HG03196 (cell line): ENCODE results near the gene ZNF585A.
"Not testable (repeated sequence)": the region's sequence is repeated elsewhere in the genome, so short reads cannot be mapped to it uniquely, and the experiment has no call there.

Source experiments
- ATAC-seq: cut with Tn5 transposase; IDR thresholded peaks from one replicate; pipeline ENCODE4 v1.9.1; 2021; ENCODE audit not compliant: unreplicated experiment

Gene ZNF585A

DNA sequence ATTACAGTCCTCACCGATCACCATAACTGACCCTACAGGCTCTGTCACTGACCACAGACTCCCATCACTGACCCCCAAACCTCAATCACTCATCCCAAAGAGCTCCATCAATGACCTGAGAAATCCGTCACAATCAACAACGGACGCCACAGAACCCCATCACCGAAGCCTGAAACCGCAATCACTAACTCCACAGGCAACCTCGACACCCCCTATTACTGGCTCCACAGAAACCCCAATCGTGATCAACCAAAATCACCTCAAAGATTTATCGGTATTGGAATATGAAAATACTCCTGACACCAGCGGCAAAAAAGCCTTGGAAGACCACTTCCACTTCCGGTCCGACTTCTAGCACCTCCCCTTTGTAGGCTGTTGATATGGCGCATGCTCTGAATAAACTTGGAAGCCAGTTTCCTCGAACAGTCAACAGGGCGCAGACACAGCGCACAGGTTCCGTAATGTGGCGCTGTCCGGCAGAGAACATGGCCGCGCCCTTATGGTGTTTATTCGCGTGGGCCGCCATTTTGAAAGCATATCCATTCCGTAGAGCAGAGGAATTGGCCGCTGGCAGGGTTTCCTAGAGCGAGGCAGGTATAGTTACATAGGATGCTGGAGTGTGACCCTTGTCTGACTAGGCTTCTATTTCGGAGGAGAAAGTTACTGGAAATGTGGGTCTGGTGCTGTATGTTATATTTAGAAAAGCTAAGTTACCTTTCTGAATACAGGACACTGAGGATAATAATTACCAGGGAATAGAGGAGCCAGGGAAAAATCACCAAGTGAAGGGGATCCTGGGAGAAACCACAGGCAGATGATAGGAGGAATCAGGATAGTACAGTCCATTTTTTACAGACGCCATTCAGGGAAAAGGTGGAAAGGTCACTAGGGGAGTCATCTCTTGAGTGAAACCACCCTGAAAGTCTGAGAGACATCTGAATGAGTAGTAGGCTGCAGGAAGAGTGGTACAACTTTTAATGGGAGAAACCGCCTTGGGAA, at the start of gene ZNF585A:
Gene ZNF585A, minus strand, starts transcription at position 328 of the 999 bp plus-strand sequence. CDS start 2,785 bp downstream, outside the sequence.
- ATAC-seq: peak; percentile 97

DNA sequence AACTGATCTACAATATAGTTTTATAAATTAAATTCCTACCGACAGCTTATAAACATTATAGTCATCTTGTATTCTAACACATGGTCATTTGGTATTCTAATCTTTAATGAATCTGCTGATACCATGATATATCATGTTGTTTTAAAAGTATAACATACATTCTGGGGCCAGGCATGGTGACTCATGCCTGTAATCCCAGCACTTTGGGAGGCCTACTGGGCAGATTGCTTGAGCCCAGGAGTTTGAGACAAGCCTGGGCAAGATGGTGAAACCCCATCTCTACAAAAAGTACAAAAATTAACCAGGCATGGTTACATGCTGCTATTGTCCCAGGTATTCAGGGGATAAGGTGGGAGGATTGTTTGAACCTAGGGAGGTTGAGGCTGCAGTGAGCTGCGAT, 48.6 kb upstream of the ZNF585A start:
- ATAC-seq: no peak

DNA sequence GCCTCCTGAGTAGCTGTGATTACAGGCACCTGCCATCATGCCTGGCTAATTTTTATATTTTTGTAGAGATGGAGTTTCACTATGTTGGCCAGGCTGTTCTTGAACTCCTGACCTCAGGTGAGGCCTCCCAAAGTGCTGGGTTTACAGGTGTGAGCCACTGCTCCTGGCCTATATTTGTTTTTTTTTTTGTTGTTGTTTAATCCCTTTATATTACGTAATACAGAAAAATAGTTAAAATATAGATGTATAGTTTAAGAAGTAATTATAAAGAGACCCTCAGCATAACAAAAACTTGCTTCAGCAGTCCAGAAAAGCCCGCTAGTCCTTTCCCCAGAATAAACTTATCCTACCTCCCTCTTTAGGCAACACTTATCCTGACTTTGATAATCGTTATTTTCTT, 47.9 kb upstream of the ZNF585A start:
- no peak for ATAC-seq

DNA sequence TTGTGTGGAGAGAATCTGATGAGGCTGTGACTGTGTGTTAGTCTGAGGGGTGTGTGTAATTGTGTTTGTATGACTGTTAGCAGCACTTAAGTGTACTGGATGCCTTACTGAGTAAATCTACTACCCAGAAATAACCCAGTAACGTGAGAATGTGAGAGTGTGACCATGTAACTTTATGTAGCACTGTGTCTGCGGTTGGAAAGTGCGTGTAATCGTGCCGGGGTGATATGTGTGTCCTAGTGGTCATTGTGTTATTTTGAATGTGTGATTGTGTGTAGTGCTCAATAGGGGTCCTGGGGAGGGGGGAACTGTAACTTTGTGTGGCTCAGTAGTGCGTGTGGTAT, 46.1 kb upstream of the ZNF585A start:
- no peak for ATAC-seq

DNA sequence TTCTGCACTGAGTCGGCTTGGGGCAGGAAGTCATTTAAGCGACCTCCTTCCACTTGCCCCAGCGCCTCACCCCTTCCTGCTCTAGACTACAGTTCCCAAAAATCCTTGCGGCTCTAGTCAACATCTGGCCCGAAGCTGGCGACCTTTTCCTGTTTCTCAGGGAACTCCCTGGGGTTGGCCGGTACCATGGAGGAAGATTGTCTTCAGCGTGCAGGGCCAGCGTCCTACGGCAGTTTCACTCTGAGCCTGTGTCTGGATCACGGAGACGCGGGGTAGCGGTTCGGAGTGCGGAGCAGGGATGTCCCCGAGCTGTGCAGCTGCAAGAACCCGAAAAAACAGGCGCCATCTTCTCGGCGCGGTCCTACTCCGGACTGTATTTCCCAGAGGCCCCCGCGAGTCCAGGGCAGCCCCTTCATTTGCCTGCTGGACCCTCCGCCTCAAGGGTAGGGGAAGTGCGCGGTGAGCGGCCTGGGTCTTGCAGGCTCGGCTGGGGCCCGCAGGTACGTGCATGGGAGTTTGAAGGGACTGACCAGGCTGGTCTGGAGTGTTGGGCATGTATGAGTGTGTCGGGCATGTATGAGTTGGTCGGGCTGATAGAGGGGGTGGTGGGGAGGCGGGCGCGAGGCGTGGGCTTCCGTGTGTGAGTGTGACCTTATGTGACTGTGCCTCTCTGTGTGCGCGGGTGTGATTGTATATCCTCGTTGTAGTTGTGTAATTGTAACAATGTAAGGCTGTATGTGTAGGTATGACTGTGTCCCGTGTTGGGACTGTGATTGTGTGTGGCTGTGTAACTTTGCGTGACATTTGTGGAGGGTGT, 45.5 kb upstream of the ZNF585A start, which contains the start of gene ZNF383:
Gene ZNF383, plus strand, starts transcription at position 440 of the 817 bp plus-strand sequence. CDS start 12,240 bp downstream, outside the sequence.
- peak; percentile 85 for ATAC-seq

DNA sequence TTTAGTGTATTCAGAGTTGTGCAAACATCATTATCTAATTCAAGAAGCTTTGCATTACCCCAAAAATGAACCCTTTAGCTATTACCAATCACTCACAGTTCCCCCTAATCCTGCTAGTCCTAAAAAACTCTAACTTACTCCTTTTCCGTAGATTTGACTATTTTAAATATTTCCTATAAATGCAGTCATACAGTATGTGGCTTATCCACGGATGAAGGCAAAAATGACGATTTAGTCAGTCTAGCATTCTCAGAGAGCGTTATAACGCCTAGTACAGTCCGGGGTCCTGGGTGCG, 44.9 kb upstream of the ZNF585A start:
- no peak for ATAC-seq

DNA sequence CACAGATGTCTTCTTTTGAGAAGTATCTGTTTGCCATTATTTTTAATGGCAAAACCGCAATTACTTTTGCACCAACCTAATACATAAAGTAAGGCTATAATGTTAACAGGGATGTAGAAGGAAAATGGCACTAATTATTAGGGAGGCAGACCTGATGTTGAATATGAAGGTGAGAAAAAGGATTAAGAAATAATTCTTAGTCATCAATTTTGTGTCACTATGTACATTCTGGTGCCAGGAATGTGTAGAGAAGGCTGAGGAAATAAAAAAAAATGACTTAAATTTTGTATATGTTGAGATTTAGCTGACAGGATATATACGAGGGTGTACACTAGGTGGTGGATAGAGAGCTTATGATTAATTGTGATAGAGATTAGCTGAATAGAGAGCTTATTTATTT, 25.3 kb upstream of the ZNF585A start:
- ATAC-seq: no peak

DNA sequence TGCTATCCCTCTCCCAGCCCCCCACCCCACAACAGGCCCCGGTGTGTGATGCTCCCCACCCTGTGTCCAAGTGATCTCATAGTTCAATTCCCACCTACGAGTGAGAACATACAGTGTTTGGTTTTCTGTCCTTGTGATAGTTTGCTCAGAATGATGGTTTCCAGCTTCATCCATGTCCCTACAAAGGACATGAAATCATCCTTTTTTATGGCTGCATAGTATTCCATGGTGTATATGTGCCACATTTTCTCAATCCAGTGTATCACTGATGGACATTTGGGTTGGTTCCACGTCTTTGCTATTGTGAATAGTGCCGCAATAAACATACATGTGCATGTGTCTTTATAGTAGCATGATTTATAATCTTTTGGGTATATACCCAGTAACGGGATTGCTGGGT, 24.6 kb upstream of the ZNF585A start:
- ATAC-seq: not testable (repeated sequence)

DNA sequence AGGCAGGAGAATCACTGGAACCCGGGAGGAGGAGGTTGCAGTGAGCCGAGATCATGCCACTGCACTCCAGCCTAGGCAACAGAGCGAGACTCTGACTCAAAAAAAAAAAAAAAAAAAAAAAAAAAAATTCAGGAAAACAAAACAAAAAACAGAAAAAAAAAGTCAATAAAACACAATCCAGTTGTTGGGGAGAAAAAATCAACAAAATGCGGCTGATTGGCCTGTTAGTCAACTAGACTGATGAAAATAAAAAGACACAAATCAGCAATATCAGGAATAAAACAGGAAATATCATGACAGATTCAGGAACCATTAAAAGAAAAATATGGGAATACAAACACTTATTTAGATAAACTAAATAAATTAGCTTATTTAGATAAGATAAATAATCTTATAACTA, 22.8 kb upstream of the ZNF585A start:
- ATAC-seq: not testable (repeated sequence)

DNA sequence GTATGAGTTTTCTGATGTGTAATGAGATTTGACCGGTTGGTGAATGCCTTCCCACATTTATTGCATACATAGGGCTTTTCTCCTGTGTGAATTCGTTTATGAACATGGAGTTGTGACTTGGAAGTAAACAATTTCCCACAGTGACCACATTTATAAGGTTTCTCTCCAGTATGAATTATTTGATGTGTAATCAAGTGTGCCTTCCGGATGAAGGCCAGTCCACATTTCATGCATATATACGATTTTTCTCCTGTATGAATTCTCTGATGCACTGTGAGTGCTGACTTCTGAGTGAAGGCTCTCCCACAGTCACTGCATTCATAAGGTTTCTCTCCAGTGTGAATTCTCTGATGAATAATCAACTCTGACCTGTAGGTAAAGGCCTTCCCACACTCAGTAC, 13.6 kb upstream of the ZNF585A start:
- ATAC-seq: not testable (repeated sequence)

DNA sequence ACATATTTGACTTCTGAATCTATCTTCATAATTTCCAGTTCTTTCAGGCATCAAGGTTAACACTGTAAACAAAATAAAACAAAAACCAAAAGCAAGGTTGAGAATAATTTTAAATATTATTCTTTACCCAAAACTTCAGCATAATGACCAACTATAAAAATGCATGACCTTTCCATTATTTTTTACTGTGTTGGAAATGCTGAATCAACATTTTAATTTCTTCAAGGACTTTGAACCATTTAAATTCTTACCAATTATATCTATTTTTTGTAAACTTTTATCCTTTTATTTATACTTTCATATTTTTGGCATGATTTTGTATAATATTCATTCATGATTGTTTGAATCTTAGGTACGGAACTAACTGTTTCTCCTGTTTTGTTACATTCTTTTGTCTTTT, 6.9 kb downstream of the ZNF585A start:
- no peak for ATAC-seq

DNA sequence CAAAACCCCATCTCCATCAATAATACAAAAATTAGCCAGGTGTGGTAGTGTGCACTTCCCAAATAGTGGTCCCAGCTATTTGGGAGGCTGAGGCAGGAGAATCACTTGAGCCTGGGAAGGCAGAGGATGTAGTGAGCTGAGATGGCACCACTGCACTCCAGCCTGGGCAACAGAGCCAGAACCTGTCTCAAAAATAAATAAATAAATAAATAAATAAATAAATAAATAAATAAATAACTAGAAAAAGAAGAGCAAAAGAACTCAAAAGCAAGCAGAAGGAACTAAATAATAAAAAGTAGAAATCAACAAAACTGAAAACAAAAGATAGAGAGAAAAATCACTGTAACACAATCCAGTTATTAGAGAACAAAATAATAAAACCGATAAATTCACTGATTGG, 12.3 kb downstream of the ZNF585A start:
- ATAC-seq: no peak

DNA sequence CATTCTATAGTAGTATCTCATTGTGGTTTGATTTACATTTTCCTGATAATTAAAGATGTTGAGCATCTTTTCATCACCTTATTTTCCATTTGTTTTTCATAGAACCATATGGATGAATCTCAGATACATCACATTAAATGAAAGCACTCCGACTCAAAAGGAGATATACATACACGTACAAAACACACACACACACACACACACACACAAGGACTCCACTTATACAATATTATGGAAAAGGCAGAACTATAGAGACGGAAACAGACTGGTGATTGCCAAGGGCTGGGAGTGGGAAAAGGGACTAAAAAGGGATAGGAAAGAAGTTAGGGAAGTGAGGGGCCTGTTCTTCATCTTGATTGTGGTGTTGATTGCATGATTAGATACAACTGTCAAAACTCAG, 24.3 kb downstream of the ZNF585A start:
- ATAC-seq: no peak

DNA sequence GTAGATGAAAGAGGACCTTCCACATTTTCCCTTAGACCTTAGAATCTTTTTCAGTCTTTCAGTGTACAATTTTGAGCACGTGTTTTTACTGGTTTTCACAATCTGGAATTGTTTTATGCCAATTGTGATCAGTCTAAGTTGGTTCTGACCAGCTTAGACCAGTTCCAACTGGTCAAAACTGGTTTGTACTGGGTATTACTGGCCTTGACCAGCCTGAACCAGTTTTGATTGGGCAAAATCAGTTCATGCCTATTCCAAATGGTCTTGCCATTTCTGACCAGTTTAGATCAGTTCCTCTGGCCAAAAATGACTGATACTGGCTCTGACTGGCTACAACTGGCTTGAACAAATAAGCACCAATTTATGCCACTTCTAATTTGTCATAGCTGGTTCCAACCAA, 36.4 kb downstream of the ZNF585A start:
- ATAC-seq: no peak

DNA sequence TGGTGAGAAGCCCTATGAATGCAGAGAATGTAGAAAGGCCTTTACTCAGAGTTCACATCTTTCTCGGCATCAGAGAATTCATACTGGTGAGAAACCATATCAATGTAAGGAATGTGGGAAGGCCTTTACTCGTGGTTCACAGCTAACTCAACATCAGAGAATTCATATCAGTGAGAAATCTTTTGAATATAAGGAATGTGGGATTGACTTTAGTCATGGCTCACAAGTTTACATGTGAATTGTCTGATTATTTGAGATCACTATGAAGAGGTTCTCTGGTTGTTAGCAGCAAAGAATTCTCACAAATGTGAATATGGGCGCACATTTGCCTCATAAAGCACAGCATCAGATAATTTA, 43.7 kb downstream of the ZNF585A start:
- no peak for ATAC-seq

DNA sequence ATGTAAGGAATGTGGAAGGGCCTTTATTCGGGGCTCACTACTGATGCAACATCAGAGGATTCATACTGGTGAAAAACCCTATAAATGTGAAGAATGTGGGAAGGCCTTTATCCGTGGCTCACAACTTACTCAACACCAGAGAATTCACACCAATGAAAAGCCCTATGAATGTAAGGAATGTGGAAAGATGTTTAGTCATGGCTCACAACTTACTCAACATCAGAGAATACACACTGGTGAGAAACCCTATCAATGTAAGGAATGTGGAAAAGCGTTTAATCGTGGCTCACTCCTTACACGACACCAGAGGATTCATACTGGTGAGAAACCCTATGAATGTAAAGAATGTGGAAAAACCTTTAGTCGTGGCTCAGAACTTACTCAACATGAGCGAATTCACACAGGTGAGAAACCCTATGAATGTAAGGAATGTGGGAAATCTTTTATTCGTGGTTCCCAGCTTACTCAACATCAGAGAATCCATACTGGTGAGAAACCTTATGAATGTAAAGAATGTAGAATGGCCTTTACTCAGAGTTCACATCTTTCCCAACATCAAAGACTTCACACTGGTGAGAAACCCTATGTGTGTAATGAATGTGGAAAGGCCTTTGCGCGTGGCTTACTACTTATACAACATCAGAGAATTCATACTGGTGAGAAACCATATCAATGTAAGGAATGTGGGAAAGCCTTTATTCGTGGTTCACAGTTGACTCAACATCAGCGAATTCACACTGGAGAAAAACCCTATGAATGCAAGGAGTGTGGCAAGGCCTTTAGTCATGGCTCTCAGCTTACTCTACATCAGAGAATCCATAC, 44.3 kb downstream of the ZNF585A start:
- no peak for ATAC-seq

DNA sequence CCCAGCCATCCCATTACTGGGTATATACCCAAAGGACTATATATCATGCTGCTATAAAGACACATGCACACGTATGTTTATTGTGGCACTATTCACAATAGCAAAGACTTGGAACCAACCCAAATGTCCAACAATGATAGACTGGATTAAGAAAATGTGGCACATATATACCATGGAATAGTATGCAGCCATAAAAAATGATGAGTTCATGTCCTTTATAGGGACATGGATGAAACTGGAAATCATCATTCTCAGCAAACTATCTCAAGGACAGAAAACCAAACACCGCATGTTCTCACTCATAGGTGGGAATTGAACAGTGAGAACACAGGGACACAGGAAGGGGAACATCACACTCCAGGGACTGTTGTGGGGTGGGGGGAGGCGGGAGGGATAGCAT, 50.4 kb downstream of the ZNF585A start:
- not testable (repeated sequence) for ATAC-seq

DNA sequence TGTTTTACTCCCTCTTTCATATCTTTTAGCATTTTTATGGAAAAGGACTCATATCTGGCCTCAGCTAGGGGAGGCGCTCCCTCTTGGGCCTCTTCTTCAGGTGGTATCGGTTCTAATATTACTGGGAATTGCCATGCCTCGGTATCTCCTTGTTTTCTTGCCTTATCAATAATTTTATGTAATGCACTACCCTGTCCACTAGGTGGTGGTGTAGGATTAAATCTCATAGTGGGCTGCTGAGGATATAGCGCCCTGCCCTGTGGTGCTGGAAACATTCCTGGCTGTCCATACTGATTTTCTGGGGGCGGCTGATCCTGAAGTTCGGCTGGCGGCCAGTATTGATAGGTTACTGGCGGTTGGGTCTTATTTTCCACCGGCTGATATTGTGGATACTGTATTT, 58.5 kb downstream of the ZNF585A start:
- ATAC-seq: no peak

DNA sequence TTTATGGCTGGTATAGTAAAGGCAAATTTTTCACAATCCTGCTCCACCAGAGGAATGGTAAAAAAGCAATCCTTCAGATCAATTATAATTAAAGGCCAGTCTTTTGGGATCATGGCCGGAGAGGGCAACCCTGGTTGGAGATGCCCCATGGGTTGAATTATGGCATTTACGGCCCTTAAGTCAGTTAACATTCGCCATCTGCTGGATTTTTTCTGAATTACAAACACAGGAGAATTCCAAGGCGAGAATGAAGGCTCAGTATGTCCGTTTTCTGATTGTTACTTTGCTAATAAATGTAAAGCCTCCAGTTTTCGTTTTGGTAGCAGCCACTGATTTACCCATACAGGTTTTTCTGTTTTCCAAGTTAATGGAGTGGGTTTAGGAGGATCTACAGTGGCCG, 60.7 kb downstream of the ZNF585A start:
- ATAC-seq: not testable (repeated sequence)

DNA sequence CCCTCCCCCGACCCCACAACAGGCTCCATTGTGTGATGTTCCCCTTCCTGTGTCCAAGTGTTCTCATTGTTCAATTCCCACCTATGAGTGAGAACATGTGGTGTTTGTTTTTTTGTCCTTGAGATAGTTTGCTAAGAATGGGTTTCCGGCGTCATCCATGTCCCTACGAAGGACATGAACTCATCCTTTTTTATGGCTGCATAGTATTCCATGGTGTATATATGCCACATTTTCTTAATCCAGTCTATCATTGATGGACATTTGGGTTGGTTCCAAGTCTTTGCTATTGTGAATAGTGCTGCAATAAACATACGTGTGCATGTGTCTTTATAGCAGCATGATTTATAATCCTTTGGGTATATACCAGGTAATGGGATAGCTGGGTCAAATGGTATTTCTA, 68.4 kb downstream of the ZNF585A start:
- not testable (repeated sequence) for ATAC-seq

DNA sequence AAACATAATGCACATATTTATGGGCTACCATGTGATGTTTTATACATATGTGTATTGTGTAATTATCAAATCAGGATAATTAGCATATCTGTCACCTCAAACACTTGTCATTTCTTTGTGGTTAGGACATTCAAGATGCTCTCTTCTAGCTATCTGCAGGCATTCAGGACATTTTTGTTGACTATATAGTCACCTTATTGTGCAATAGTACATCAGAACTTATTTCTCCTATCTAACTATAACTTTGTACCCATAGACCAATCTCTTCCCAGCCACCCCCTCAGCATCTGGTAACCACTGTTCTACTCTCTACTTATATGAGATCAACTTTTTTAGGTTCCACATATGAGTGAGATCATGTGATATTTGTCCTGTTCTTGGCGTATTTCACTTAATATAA, 73.9 kb downstream of the ZNF585A start:
- no peak for ATAC-seq
